A172 (cell line): ENCODE data around the gene EXTL2. TPM values are rescaled to one million over a fixed set of nuclear protein-coding genes. Genes with fewer than 3 reads are reported as not detected.
A peak's percentile ranks its signal among the peaks of the same experiment; 100 is the strongest.
"Not testable (repeated sequence)": the region's sequence is repeated elsewhere in the genome, so short reads cannot be mapped to it uniquely, and the experiment has no call there.

ENCODE experiments used
- DNase-seq: peaks from one replicate; pipeline ENCODE4 v3.0.0-alpha.2; 2015; ENCODE audit warnings: low spot score
- total RNA-seq: library from RNA; depleted of rRNA; stranded (reverse); fragments of >200 nt; shearing (Covaris generic); gene quantifications from 2 replicates; pipeline ENCODE4 v1.2.3, GENCODE V29; 2014

Gene EXTL2
- total RNA-seq, 1 experiment from 2014 or later, result 24.3 TPM

- no peak for DNase-seq
Measured at GRCh38 chr1:100902365-100902764, 7.7 kb upstream of the EXTL2 start.

DNA sequence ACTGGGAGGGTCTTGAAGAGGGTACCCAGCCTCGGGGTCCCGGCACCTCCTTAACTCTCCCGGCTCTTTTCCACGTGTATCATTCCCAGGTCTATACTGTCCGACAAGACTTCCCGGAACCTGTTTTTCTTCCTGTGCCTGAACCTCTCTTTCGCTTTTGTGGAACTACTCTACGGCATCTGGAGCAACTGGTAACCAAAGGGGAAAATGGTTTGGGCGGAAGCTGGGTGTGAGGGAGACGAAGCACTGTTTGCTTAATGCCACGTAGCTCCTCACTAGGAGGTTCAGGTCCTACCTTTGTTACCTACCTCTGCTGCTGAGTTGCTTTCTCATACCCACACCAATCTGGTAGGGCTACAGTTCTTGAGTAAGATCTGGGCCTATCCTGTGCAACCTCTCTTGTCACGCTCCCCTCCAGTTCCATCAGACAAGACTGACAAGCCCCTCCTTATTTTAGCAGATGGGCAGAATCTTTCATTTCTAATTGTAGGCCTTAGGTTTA, 1.9 kb upstream of the EXTL2 start:
- DNase-seq, result peak; percentile 49

- peak; percentile 82 for DNase-seq
Measured at GRCh38 chr1:100895540-100896480, 1.2 kb upstream of the EXTL2 start, which contains the start of gene SLC30A7. Gene SLC30A7 (plus strand): TSS chr1:100896090. CDS start chr1:100896263, 173 bp downstream.

- no peak for DNase-seq
Measured at GRCh38 chr1:100893718-100894117, 924 bp downstream of the EXTL2 start.

GRCh38 chr1:100892554-100892953, 2.1 kb downstream of the EXTL2 start:
- no peak for DNase-seq

- no peak for DNase-seq
Measured at GRCh38 chr1:100891380-100891779, 3.3 kb downstream of the EXTL2 start.

- DNase-seq, result not testable (repeated sequence)
Measured at GRCh38 chr1:100889869-100890482, 4.7 kb downstream of the EXTL2 start.

DNA sequence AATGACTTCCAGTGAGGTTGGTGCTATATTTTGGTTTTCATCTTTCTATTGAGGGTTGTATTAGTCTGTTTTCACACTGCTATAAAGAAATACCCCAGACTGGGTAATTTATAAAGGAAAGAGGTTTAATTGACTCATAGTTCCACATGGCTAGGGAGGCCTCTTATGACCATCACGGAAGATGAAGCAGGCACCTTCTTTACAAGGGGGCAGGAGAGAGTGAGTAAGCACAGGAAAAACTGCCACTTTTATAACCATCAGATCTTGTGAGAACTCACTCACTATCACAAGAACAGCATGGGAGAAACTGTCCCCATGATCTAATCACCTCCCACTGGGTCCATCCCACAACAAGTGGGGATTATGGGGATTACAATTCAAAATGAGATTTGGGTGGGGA, 5.6 kb downstream of the EXTL2 start:
- not testable (repeated sequence) for DNase-seq

GRCh38 chr1:100883963-100884362, 10.7 kb downstream of the EXTL2 start:
- peak; percentile 65 for DNase-seq

GRCh38 chr1:100882698-100883097, 11.9 kb downstream of the EXTL2 start:
- DNase-seq, result no peak

DNA sequence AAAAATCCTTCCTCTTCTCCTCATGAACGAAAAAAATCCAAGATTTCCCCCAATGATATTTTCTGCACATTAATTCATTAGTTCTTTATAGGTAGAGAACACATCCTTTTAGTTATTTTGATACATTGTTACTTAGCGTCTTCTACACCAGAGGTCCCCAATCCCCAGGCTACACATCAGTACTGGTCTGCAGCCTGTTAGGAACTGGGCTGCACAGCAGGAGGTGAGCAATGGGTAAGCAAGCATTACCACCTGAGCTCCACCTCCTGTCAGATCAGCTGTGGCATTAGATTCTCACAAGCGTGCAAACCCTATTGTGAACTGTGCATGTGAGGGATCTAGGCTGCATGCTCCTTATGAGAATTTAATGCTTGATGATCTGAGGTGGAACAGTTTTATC, 13.0 kb downstream of the EXTL2 start:
- DNase-seq, result no peak

DNA sequence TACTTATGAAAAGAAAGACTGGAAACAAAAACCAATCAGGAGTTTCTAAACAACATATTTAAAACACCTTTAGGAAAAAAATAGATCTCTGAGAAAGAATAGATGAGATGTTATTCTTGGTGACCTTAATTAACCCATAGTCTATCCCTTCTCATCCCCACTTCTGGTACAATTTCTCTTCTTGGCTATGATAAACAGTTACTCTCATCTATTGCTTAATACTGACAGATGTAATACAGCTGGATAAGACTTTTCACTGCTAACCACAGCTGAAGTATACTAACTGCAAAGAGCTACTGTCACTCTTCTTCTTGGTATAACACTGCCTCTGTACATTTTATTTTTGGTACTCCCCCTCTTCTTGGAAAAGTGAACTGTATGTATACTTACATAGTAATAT, 15.2 kb downstream of the EXTL2 start:
- DNase-seq, result no peak

GRCh38 chr1:100876291-100876690, 18.4 kb downstream of the EXTL2 start:
- no peak for DNase-seq

DNA sequence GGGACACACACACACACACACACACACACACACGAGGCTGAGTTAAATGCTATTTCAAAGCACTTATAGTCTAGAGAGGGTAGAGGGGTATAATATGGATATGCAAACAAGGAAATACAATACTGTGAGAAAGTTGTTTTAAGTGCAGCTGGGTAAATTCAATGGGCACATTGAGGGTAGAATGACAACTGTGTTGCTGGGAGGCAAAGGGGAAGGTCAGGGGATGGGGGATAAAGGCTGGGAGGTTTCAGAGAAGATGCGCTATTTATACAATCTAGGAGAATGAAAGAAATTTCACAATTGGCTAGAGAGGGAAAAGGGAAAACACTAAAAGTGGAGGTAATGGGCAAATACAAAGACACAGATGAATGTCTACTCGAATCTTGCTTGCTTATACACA, 19.4 kb downstream of the EXTL2 start:
- no peak for DNase-seq

DNA sequence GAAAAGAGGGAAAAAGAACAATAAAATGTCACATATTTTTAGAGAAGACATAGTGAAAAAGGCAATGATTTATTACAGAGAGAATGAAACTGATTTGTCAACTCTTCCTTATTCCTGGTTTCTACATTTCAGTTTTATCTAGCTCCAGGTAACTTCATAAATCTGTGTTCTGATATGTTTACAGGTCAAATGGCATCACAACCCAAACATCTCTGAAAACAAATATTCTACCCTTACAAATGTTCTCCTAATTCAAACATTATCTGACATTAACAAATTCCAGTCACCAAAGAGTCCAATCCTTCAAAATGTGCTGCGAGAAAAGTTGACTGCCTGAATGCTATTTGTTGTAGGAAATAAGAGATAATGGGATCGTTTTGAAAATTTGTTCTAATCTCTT, 20.2 kb downstream of the EXTL2 start:
- no peak for DNase-seq

- no peak for DNase-seq
Measured at GRCh38 chr1:100869996-100870395, 24.6 kb downstream of the EXTL2 start.

DNA sequence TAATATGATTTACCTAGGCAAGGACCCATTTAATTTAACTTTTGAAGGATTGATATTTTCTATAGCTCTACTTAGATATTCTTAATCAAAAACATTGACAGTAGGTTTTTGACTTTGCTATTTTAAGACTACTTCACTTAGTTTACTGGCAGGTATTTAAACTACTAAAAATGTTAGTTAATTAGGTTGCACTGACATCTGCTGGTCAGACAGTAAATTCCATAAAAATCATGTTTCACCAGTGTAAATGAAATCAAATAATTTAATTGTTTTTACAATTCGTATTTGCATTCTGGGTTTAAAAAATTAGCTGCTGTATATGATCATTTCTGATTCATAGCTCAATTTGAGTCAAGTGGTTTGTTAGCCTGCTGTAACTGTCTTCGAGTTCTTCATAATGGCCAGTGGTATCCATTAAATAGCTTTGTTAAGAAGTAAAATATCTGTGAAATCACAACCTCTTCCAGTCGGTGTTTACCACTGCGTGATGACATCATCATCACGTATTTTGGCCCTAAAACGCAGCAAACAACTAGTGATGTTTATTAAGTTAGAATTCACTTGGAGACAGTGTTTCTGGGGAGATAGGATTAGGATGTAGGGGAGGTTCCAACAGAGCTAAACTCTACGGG, 26.2 kb downstream of the EXTL2 start:
- peak; percentile 23 for DNase-seq

DNA sequence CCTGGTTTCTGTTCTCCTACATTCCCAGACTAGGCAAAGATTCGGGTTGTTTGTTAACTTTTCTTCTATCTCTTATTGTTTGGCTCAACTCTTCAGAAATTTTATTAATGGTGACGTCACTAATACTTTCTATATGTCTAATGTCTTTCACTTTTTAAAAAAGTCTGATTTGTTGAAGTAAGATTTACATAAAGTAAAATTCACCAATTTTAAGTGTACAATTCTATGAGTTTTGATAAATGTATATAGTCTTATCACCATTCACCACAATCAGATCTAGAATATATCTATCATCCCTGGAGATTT, 27.8 kb downstream of the EXTL2 start:
- no peak for DNase-seq

- peak; percentile 57 for DNase-seq
Measured at GRCh38 chr1:100866041-100866900, 28.4 kb downstream of the EXTL2 start.

- DNase-seq, result no peak
Measured at GRCh38 chr1:100862591-100862990, 32.1 kb downstream of the EXTL2 start.

GRCh38 chr1:100861379-100861778, 33.3 kb downstream of the EXTL2 start:
- no peak for DNase-seq
